Activated naive CD8-positive, alpha-beta T cell treated with anti-CD3 and anti-CD28 coated beads, Interleukin-2, amount 50 U/mL, for 24 hours (primary cell): ENCODE results near the gene GPATCH1.
"Not testable (repeated sequence)": the region's sequence is repeated elsewhere in the genome, so short reads cannot be mapped to it uniquely, and the experiment has no call there.

Experiments used
- ATAC-seq: fragments of 150-1000 bp; cut with Tn5 transposase; one replicate; pipeline ENCODE4 v1.10.0; 2021
- DNase-seq: peaks from one replicate; pipeline ENCODE4 v3.0.0; 2021
- H3K27ac Mint-ChIP-seq: one replicate; pipeline ENCODE4 v1.8.0; 2021; ENCODE audit warnings: mild to moderate bottlenecking, mixed read lengths
- H3K27me3 Mint-ChIP-seq: one replicate; pipeline ENCODE4 v1.8.0; 2021; ENCODE audit warnings: mixed read lengths
- H3K36me3 Mint-ChIP-seq: one replicate; pipeline ENCODE4 v1.8.0; 2021; ENCODE audit warnings: low read depth, mixed read lengths
- H3K4me1 Mint-ChIP-seq: one replicate; pipeline ENCODE4 v1.8.0; 2021; ENCODE audit warnings: mixed read lengths
- H3K4me3 Mint-ChIP-seq: one replicate; pipeline ENCODE4 v1.8.0; 2021; ENCODE audit warnings: mild to moderate bottlenecking, moderate library complexity, mixed read lengths
- H3K9me3 Mint-ChIP-seq: one replicate; pipeline ENCODE4 v1.8.0; 2021; ENCODE audit warnings: mixed read lengths

The GPATCH1 gene

DNA sequence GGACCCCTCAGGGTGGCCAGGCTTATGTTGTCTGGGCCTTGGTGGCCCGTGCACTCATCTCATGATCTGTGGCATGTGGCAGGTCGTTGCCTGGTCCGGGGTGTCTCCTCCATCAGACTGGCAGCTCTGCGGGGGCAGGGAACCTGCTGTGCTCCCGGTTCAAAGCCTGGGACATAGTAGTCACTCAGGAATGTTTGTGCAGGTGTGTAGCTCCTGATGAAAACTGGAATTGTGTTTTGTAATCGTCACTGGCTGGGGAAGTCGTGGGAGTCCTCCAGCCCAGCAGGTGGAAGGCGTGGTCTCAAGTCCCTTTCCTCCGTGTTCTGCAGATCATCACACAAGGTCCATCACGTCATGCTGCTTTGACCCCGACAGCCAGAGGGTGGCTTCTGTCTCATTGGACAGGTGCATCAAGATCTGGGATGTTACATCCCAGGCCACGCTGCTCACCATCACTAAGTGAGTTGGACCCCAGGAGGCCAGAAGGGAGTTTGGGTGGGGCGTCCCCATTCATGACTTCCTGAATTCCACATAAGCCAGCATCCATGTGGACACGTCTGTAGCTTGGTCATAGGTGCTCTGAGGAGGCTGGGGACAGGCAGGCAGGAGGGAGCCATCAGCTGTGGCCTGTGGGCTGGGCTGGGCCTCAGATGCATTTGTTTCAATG, 70.0 kb downstream of the GPATCH1 start:
- Mint-ChIP-seq H3K27ac (no peak overlapping the region), H3K4me1 (no peaks in the 10 kb centered on the region), H3K9me3 (no peaks in the 10 kb centered on the region), H3K27me3 (no peaks in the 10 kb centered on the region), H3K36me3 (no peaks in the 10 kb centered on the region), H3K4me3 (no peak overlapping the region)
- DNase-seq (no peak), ATAC-seq (no peak)

- DNase-seq (no peak), ATAC-seq (no peak)
- Mint-ChIP-seq H3K4me3 (no peak overlapping the region), H3K9me3 (no peaks in the 10 kb centered on the region), H3K27me3 (no peaks in the 10 kb centered on the region), H3K27ac (no peak overlapping the region), H3K4me1 (no peaks in the 10 kb centered on the region), H3K36me3 (no peaks in the 10 kb centered on the region)
These were observed 71.2 kb downstream of the GPATCH1 start for GRCh38 chr19:33152176-33152575.

DNA sequence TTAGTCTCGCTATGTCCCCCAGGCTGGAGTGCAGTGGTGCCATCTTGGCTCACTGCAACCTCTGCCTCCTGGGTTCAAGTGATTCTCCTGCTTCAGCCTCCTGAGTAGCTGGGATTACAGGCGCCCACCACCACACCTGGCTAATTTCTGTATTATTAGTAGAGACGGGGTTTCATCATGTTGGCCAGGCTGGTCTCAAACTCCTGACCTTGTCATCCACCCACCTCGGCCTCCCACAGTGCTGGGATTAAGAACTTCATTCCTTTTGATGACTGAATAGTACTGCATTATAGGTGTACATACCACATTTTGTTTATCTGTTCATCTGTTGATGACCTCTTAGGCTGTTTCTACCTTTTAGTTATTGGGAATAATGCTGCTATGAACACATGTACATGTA, 71.6 kb downstream of the GPATCH1 start:
- H3K9me3 Mint-ChIP-seq, ATAC-seq: not testable (repeated sequence)

DNA sequence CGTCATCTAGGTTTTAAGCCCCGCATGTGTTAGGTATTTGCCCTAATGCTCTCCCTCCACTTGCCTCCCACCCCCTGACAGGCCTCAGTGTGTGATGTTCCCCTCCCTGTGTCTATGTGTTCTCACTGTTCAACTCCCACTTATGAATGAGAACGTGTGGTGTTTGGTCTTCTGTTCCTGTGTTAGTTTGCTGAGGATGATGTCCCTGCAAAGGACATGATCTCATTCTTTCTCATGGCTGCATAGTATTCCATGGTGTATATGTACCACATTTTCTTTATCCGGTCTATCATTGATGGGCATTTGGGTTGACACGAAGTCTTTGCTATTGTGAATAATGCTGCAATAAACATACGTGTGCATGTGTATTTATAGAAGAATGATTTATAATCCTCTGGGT, 73.3 kb downstream of the GPATCH1 start:
- H3K4me1 Mint-ChIP-seq, H3K4me3 Mint-ChIP-seq, ATAC-seq, DNase-seq, H3K36me3 Mint-ChIP-seq, H3K9me3 Mint-ChIP-seq, H3K27me3 Mint-ChIP-seq, H3K27ac Mint-ChIP-seq: not testable (repeated sequence)

More for the DNA sequence above, 71.6 kb downstream of the GPATCH1 start:
- H3K27me3 Mint-ChIP-seq, H3K27ac Mint-ChIP-seq, H3K4me1 Mint-ChIP-seq, H3K36me3 Mint-ChIP-seq, DNase-seq, H3K4me3 Mint-ChIP-seq: not testable (repeated sequence)

DNA sequence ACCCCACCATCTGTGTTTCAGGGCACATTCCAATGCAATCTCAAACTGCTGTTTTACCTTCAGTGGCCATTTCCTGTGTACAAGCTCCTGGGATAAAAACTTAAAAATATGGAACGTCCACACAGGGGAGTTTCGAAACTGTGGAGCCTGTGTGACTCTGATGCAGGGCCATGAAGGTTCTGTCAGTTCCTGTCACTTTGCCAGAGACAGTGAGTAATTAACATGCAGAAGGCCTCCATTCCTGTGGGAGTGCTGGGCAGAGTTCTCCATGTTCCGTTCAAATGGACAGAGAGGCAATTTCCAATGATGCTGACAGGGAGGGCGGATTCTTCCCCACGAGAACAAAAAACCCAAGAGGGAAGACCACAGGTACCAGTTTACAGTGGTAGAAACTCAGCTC, 75.4 kb downstream of the GPATCH1 start:
- Mint-ChIP-seq H3K27me3 (no peaks in the 10 kb centered on the region), H3K27ac (no peak overlapping the region), H3K9me3 (no peaks in the 10 kb centered on the region), H3K4me1 (peaks cover 27% of the 10 kb centered on the region), H3K36me3 (no peaks in the 10 kb centered on the region), H3K4me3 (no peak overlapping the region)
- ATAC-seq: no peak
- DNase-seq: no peak

- peaks cover 32% of the 10 kb centered on the region for H3K4me1 Mint-ChIP-seq
- H3K4me3 Mint-ChIP-seq: no peak overlapping the region
- H3K27me3 Mint-ChIP-seq: no peaks in the 10 kb centered on the region
- no peak for DNase-seq
- ATAC-seq: no peak
- H3K9me3 Mint-ChIP-seq: no peaks in the 10 kb centered on the region
- H3K36me3 Mint-ChIP-seq: no peaks in the 10 kb centered on the region
- no peak overlapping the region for H3K27ac Mint-ChIP-seq
These were observed 76.9 kb downstream of the GPATCH1 start for GRCh38 chr19:33157906-33158305.

- Mint-ChIP-seq H3K27me3 (no peaks in the 10 kb centered on the region), H3K27ac (no peak overlapping the region), H3K36me3 (no peaks in the 10 kb centered on the region), H3K4me3 (no peak overlapping the region), H3K4me1 (peaks cover 32% of the 10 kb centered on the region), H3K9me3 (no peaks in the 10 kb centered on the region)
- ATAC-seq (no peak), DNase-seq (no peak)
These were observed 77.4 kb downstream of the GPATCH1 start for GRCh38 chr19:33158365-33158764.

- Mint-ChIP-seq H3K36me3 (no peaks in the 10 kb centered on the region), H3K27me3 (no peaks in the 10 kb centered on the region), H3K9me3 (no peaks in the 10 kb centered on the region), H3K27ac (no peak overlapping the region), H3K4me3 (no peak overlapping the region), H3K4me1 (peaks cover 32% of the 10 kb centered on the region)
- DNase-seq: no peak
- no peak for ATAC-seq
These were observed 78.2 kb downstream of the GPATCH1 start for GRCh38 chr19:33159149-33159548.

- DNase-seq: no peak
- Mint-ChIP-seq H3K4me1 (peaks cover 32% of the 10 kb centered on the region), H3K4me3 (no peak overlapping the region), H3K27me3 (no peaks in the 10 kb centered on the region), H3K36me3 (no peaks in the 10 kb centered on the region), H3K27ac (peak overlapping the region; percentile 65), H3K9me3 (no peaks in the 10 kb centered on the region)
- ATAC-seq: no peak
These were observed 78.9 kb downstream of the GPATCH1 start for GRCh38 chr19:33159893-33160292.

DNA sequence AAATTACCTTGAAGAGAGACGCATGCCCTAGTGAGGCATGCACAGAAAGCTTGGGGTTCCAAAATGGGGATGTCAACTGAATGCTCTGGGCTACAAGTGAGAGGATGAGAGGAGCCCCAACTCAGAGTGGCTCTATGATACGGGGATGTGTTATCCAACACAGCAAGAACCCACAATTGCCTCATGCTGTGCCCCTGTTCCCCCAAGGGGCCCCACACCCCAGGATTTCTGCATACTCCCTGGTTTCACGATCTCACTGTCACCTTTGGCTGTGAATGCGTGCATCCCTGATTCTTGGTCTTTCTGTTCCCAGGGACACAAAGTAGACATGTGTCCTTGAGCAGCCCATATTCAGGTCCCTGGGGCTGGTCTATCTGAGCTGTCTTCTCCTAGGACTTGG, 80.2 kb downstream of the GPATCH1 start:
- no peaks in the 10 kb centered on the region for H3K9me3 Mint-ChIP-seq
- ATAC-seq (no peak), DNase-seq (no peak)
- no peaks in the 10 kb centered on the region for H3K27me3 Mint-ChIP-seq
- no peaks in the 10 kb centered on the region for H3K36me3 Mint-ChIP-seq
- peak overlapping the region; percentile 18 for H3K27ac Mint-ChIP-seq
- H3K4me1 Mint-ChIP-seq: peaks cover 32% of the 10 kb centered on the region
- no peak overlapping the region for H3K4me3 Mint-ChIP-seq

- Mint-ChIP-seq H3K27me3 (no peaks in the 10 kb centered on the region), H3K36me3 (peaks cover 4% of the 10 kb centered on the region), H3K9me3 (peaks cover 10% of the 10 kb centered on the region), H3K4me3 (no peak overlapping the region), H3K4me1 (peaks cover 24% of the 10 kb centered on the region), H3K27ac (no peak overlapping the region)
- no peak for DNase-seq
- ATAC-seq: no peak
These were observed 82.5 kb downstream of the GPATCH1 start for GRCh38 chr19:33163481-33163880.

DNA sequence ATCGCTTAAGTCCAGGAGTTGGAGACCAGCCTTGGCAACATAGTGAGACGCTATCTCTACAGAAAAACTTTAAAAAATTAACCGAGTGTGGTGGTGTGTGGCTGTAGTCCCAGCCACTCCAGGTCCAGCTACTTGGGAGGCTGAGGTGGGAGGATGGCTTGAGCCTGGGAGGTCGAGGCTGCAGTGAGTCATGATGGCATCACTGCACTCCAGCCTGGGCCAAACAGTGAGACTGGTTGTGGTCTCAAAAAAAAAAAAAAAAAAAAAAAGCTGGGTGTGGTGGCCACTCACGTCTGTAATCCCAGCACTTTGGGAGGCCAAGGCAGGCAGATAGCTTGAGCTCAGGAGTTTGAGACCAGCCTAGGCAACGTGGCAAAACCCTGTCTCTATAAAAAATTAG, 85.1 kb downstream of the GPATCH1 start:
- not testable (repeated sequence) for DNase-seq, H3K27ac Mint-ChIP-seq, H3K27me3 Mint-ChIP-seq, ATAC-seq, H3K4me3 Mint-ChIP-seq, H3K4me1 Mint-ChIP-seq, H3K36me3 Mint-ChIP-seq
- H3K9me3 Mint-ChIP-seq: peaks cover 13% of the 10 kb centered on the region

DNA sequence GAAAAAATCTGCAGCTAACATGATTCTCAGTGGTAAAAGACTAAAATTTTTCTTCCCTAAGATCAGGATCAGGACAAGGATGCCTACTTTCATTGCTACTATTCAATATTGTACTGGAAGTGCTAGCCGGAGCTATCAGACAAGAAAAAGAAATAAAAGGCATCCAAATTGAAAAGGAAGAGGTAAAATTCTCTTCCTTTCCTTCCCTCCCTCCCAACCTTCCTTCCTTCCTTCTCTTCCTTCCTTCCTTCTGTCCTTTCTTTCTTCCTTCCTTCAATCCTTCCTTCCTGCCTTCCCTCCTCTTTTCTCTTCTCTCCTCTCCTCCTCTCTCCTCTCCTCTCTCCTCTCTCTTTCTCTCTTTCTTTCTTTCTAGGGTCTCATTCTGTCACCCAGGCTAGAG, 86.5 kb downstream of the GPATCH1 start:
- ATAC-seq: no peak

GRCh38 chr19:33168528-33168927, 87.5 kb downstream of the GPATCH1 start:
- ATAC-seq (no peak), DNase-seq (no peak)
- Mint-ChIP-seq H3K27ac (no peak overlapping the region), H3K4me3 (no peak overlapping the region), H3K4me1 (peaks cover 8% of the 10 kb centered on the region), H3K27me3 (no peaks in the 10 kb centered on the region), H3K9me3 (peaks cover 13% of the 10 kb centered on the region), H3K36me3 (peaks cover 9% of the 10 kb centered on the region)

More for the DNA sequence above, 86.5 kb downstream of the GPATCH1 start:
- Mint-ChIP-seq H3K9me3 (peaks cover 13% of the 10 kb centered on the region), H3K27ac (no peak overlapping the region), H3K36me3 (peaks cover 7% of the 10 kb centered on the region), H3K4me3 (no peak overlapping the region), H3K27me3 (no peaks in the 10 kb centered on the region), H3K4me1 (peaks cover 4% of the 10 kb centered on the region)
- DNase-seq: no peak

GRCh38 chr19:33171222-33171795, 90.3 kb downstream of the GPATCH1 start:
- Mint-ChIP-seq H3K4me1 (peaks cover 25% of the 10 kb centered on the region), H3K27ac (no peak overlapping the region), H3K27me3 (no peaks in the 10 kb centered on the region), H3K36me3 (peaks cover 9% of the 10 kb centered on the region), H3K4me3 (no peak overlapping the region), H3K9me3 (peaks cover 13% of the 10 kb centered on the region)
- ATAC-seq (no peak), DNase-seq (no peak)
